ENCODE data around the gene SYCE3. TPM values are rescaled to one million over a fixed set of nuclear protein-coding genes. Genes with fewer than 3 reads are reported as not detected.
A peak's percentile ranks its signal among the peaks of the same experiment; 100 is the strongest.

Gene SYCE3
- total RNA-seq, 1 donor, result not detected

GRCh38 chr22:50513175-50513574, 49.5 kb downstream of the SYCE3 start:
- Histone ChIP-seq H3K4me3 (ENCODE audit: insufficient read depth, low read length) (no peak overlapping the region), H3K9me3 (ENCODE audit: low read depth, low read length) (no peaks in the 10 kb centered on the region), H3K79me2 (ENCODE audit: insufficient read depth, low read length) (peaks cover 77% of the 10 kb centered on the region), H2AFZ (ENCODE audit: low read length) (no peak overlapping the region), H3K27ac (ENCODE audit: low read depth, low read length) (no peak overlapping the region), H4K20me1 (ENCODE audit: insufficient read depth, low read length) (peaks cover 2% of the 10 kb centered on the region), H3K4me2 (ENCODE audit: insufficient read depth, low read length) (no peak overlapping the region), H3K27me3 (ENCODE audit: insufficient read depth, low read length) (no peaks in the 10 kb centered on the region), H3K36me3 (ENCODE audit: insufficient read depth, low read length) (peaks cover 5% of the 10 kb centered on the region), H3K4me1 (ENCODE audit: insufficient read depth, low read length) (peaks cover 9% of the 10 kb centered on the region)
- TF ChIP-seq CTCF (IDR thresholded peaks at IDR 0.05; ENCODE audit: extremely low read depth, low read depth, low read length), result no peak
- DNase-seq (ENCODE audit: insufficient read length, low spot score, missing footprints), result no peak

- Histone ChIP-seq H3K4me1 (ENCODE audit: insufficient read depth, low read length) (peaks cover 13% of the 10 kb centered on the region), H3K79me2 (ENCODE audit: insufficient read depth, low read length) (peaks cover 71% of the 10 kb centered on the region), H3K36me3 (ENCODE audit: insufficient read depth, low read length) (peaks cover 7% of the 10 kb centered on the region), H2AFZ (ENCODE audit: low read length) (peak overlapping the region; percentile 85), H3K27me3 (ENCODE audit: insufficient read depth, low read length) (no peaks in the 10 kb centered on the region), H4K20me1 (ENCODE audit: insufficient read depth, low read length) (peaks cover 9% of the 10 kb centered on the region), H3K9me3 (ENCODE audit: low read depth, low read length) (no peaks in the 10 kb centered on the region), H3K27ac (ENCODE audit: low read depth, low read length) (peak overlapping the region; percentile 48), H3K4me3 (ENCODE audit: insufficient read depth, low read length) (peak overlapping the region; percentile 93), H3K4me2 (ENCODE audit: insufficient read depth, low read length) (peak overlapping the region; percentile 92)
- no peak for TF ChIP-seq CTCF (IDR thresholded peaks at IDR 0.05; ENCODE audit: extremely low read depth, low read depth, low read length)
- peak; percentile 87 for DNase-seq (ENCODE audit: insufficient read length, low spot score, missing footprints)
These were observed 53.8 kb downstream of the SYCE3 start for GRCh38 chr22:50508897-50509296.

GRCh38 chr22:50507991-50508884, 54.5 kb downstream of the SYCE3 start, which contains the start of gene NCAPH2:
TSS of gene NCAPH2 (plus strand) at chr22:50508224. CDS start at chr22:50508338, 114 bp downstream.
- Histone ChIP-seq H4K20me1 (ENCODE audit: insufficient read depth, low read length) (peaks cover 9% of the 10 kb centered on the region), H3K4me3 (ENCODE audit: insufficient read depth, low read length) (peak within 1 kb of the TSS; percentile 99), H2AFZ (ENCODE audit: low read length) (peak within 1 kb of the TSS; percentile 95), H3K4me1 (ENCODE audit: insufficient read depth, low read length) (peaks cover 13% of the 10 kb centered on the region), H3K36me3 (ENCODE audit: insufficient read depth, low read length) (peaks cover 9% of the 10 kb centered on the region), H3K79me2 (ENCODE audit: insufficient read depth, low read length) (peaks cover 64% of the 10 kb centered on the region), H3K9me3 (ENCODE audit: low read depth, low read length) (no peaks in the 10 kb centered on the region), H3K4me2 (ENCODE audit: insufficient read depth, low read length) (peak within 1 kb of the TSS; percentile 95), H3K27ac (ENCODE audit: low read depth, low read length) (peak within 1 kb of the TSS; percentile 72), H3K27me3 (ENCODE audit: insufficient read depth, low read length) (no peaks in the 10 kb centered on the region)
- peak; percentile 100 for DNase-seq (ENCODE audit: insufficient read length, low spot score, missing footprints)
- no peak for TF ChIP-seq CTCF (IDR thresholded peaks at IDR 0.05; ENCODE audit: extremely low read depth, low read depth, low read length)

GRCh38 chr22:50507421-50507990, 55.2 kb downstream of the SYCE3 start, which contains the start of gene LMF2:
TSS of gene LMF2 (minus strand) at chr22:50507702. CDS start at chr22:50507675, 27 bp downstream.
- Histone ChIP-seq H4K20me1 (ENCODE audit: insufficient read depth, low read length) (peaks cover 11% of the 10 kb centered on the region), H3K36me3 (ENCODE audit: insufficient read depth, low read length) (peaks cover 16% of the 10 kb centered on the region), H3K27me3 (ENCODE audit: insufficient read depth, low read length) (no peaks in the 10 kb centered on the region), H3K27ac (ENCODE audit: low read depth, low read length) (peak within 1 kb of the TSS; percentile 72), H3K4me3 (ENCODE audit: insufficient read depth, low read length) (peak within 1 kb of the TSS; percentile 99), H3K79me2 (ENCODE audit: insufficient read depth, low read length) (peaks cover 57% of the 10 kb centered on the region), H3K9me3 (ENCODE audit: low read depth, low read length) (no peaks in the 10 kb centered on the region), H3K4me1 (ENCODE audit: insufficient read depth, low read length) (peaks cover 13% of the 10 kb centered on the region), H3K4me2 (ENCODE audit: insufficient read depth, low read length) (peak within 1 kb of the TSS; percentile 95), H2AFZ (ENCODE audit: low read length) (peak within 1 kb of the TSS; percentile 95)
- no peak for TF ChIP-seq CTCF (IDR thresholded peaks at IDR 0.05; ENCODE audit: extremely low read depth, low read depth, low read length)
- DNase-seq (ENCODE audit: insufficient read length, low spot score, missing footprints), result peak; percentile 100
